Effector memory CD8-positive, alpha-beta T cell (primary cell): ENCODE data around the gene AUTS2.

Source experiments
- ATAC-seq: fragments of 150-1000 bp; cut with Tn5 transposase; replicated peaks from 2 replicates; pipeline ENCODE4 v1.10.0; 2021; ENCODE audit warnings: mild to moderate bottlenecking, moderate library complexity
- DNase-seq, 3 experiments: peaks; one replicate each; pipeline ENCODE4 v3.0.0; 2021
- H3K27ac Mint-ChIP-seq, 2 donors: one replicate each; pipeline ENCODE4 v1.8.0; 2022; ENCODE audit warnings: mild to moderate bottlenecking in 2 of 2, mixed read lengths in 2 of 2, moderate library complexity in 2 of 2
- H3K27me3 Mint-ChIP-seq, 2 donors: one replicate each; pipeline ENCODE4 v1.8.0; 2022; ENCODE audit warnings: mixed read lengths in 2 of 2
- H3K36me3 Mint-ChIP-seq: one replicate; pipeline ENCODE4 v1.8.0; 2022; ENCODE audit warnings: mild to moderate bottlenecking, moderate library complexity, mixed read lengths; ENCODE audit not compliant: insufficient read depth
- H3K4me1 Mint-ChIP-seq, 2 donors: one replicate each; pipeline ENCODE4 v1.8.0; 2022; ENCODE audit warnings: low read depth in 2 of 2, mixed read lengths in 2 of 2
- H3K4me3 Mint-ChIP-seq, 2 donors: one replicate each; pipeline ENCODE4 v1.8.0; 2022; ENCODE audit warnings: mild to moderate bottlenecking in 2 of 2, mixed read lengths in 2 of 2, moderate library complexity in 2 of 2
- H3K9me3 Mint-ChIP-seq, 2 donors: one replicate each; pipeline ENCODE4 v1.8.0; 2022; ENCODE audit warnings: mixed read lengths in 2 of 2

AUTS2 gene

DNA sequence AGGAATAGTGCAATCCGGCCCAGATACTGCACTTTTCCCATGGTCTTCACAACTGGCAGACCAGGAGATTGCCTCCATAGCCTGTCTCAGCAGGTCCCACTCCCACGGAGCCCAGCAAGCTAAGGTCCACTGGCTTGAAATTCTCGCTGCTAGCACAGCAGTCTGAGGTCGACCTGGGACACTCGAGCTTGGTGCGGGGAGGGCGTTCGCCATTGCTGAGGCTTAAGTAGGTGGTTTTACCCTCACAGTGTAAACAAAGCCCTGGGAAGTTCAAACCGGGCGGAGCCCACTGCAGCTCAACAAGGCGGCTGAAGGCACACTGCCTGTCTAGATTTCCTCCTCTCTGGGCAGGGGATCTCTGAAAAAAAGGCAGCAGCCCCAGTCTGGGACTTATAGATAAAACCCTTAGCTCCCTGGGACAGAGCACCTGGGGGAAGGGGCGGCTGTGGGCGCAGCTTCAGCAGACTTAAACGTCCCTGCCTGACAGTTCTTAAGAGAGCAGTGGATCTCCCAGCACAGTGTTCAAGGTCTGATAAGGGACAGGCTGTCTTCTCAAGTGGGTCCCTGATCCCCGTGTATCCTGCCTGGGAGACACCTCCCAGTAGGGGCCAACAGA, 1240.1 kb downstream of the AUTS2 start:
- Mint-ChIP-seq H3K9me3 (no peaks in the 10 kb centered on the region), H3K27me3 (peaks cover 22 to 34% of the 10 kb centered on the region in 2 donors), H3K4me1 (no peaks in the 10 kb centered on the region), H3K27ac (no peak overlapping the region), H3K4me3 (no peak overlapping the region), H3K36me3 (no peaks in the 10 kb centered on the region)
- no peak for ATAC-seq
- no peak for DNase-seq
